GM21360 (cell line): Measurements from ENCODE around the gene TAB2.

ENCODE experiments used
- ATAC-seq: cut with Tn5 transposase; IDR thresholded peaks from one replicate; pipeline ENCODE4 v1.9.1; 2021; ENCODE audit warnings: mild to moderate bottlenecking, moderate library complexity; ENCODE audit not compliant: unreplicated experiment

Gene TAB2

GRCh38 chr6:149317644-149318571 is at the start of gene TAB2:
TAB2 (plus strand) TSS chr6:149317712; CDS start chr6:149369998, 52,286 bp downstream.
- peak; percentile 25 for ATAC-seq

- ATAC-seq, result no peak
Observed at GRCh38 chr6:149268146-149268545, 49.4 kb upstream of the TAB2 start.

- ATAC-seq, result no peak
Observed at GRCh38 chr6:149268768-149269167, 48.7 kb upstream of the TAB2 start.

- ATAC-seq, result no peak
Observed at GRCh38 chr6:149270616-149271015, 46.9 kb upstream of the TAB2 start.

GRCh38 chr6:149271348-149272340 is 45.9 kb upstream of the TAB2 start:
- ATAC-seq, result peak; percentile 66

GRCh38 chr6:149273318-149273717 is 44.2 kb upstream of the TAB2 start:
- ATAC-seq, result no peak

GRCh38 chr6:149275621-149276020 is 41.9 kb upstream of the TAB2 start:
- no peak for ATAC-seq

GRCh38 chr6:149277621-149278020 is 39.9 kb upstream of the TAB2 start:
- no peak for ATAC-seq

GRCh38 chr6:149278997-149279396 is 38.5 kb upstream of the TAB2 start:
- no peak for ATAC-seq

- ATAC-seq, result no peak
Observed at GRCh38 chr6:149284904-149285303, 32.6 kb upstream of the TAB2 start.

GRCh38 chr6:149285626-149286025 is 31.9 kb upstream of the TAB2 start:
- ATAC-seq, result no peak

- no peak for ATAC-seq
Observed at GRCh38 chr6:149286905-149287304, 30.6 kb upstream of the TAB2 start.

GRCh38 chr6:149289192-149289781 is 28.2 kb upstream of the TAB2 start:
- no peak for ATAC-seq

GRCh38 chr6:149289966-149290365 is 27.5 kb upstream of the TAB2 start:
- no peak for ATAC-seq

- ATAC-seq, result no peak
Observed at GRCh38 chr6:149293244-149293643, 24.3 kb upstream of the TAB2 start.

- ATAC-seq, result no peak
Observed at GRCh38 chr6:149300563-149300962, 16.9 kb upstream of the TAB2 start.

GRCh38 chr6:149302723-149303122 is 14.8 kb upstream of the TAB2 start:
- no peak for ATAC-seq

- no peak for ATAC-seq
Observed at GRCh38 chr6:149303468-149303867, 14.0 kb upstream of the TAB2 start.

- no peak for ATAC-seq
Observed at GRCh38 chr6:149305372-149305771, 12.1 kb upstream of the TAB2 start.

GRCh38 chr6:149306967-149307366 is 10.5 kb upstream of the TAB2 start:
- ATAC-seq, result no peak

- no peak for ATAC-seq
Observed at GRCh38 chr6:149311293-149311692, 6.2 kb upstream of the TAB2 start.
